HCT116 (cell line): ENCODE data around the gene LRIG1. TPM values are rescaled to one million over a fixed set of nuclear protein-coding genes. Genes with fewer than 3 reads are reported as not detected.

Experiments
- ATAC-seq: fragments of 200-7000 bp; cut with Tn5 transposase; 2 replicates; pipeline ENCODE4 v1.9.1; 2020; ENCODE audit warnings: mild to moderate bottlenecking, moderate library complexity
- BruUV-seq: library from RNA; stranded (reverse); fragments of 400-500 nt; replicated peaks from 2 replicates; lab custom pipeline; 2021; lab: Mats Ljungman, UMichigan
- CTCF ChIA-PET: fragments of 300-600 bp; sonication (Branson Sonifier 250); formaldehyde crosslinking; loops from one replicate; lab custom pipeline; 2021; ENCODE audit warnings: antibody characterized with exemption; lab: Charles Lee
- POLR2A ChIA-PET: fragments of 300-600, 350-600 bp; sonication (Branson Sonifier 250); formaldehyde crosslinking; loops from one replicate; lab custom pipeline; 2021; ENCODE audit warnings: antibody characterized with exemption; lab: Charles Lee
- RAD21 ChIA-PET, 2 experiments: fragments of 300-600 bp; sonication (Branson Sonifier 250); formaldehyde crosslinking; loops; one replicate each; lab custom pipeline; 2023; ENCODE audit warnings: low total read pairs in 2 of 2; ENCODE audit not compliant: uncharacterized antibody in 2 of 2, unreplicated experiment in 2 of 2, low non-redundant PET in 1 of 2; lab: Charles Lee
- DNase-seq: peaks from one replicate; pipeline ENCODE4 v3.0.0-alpha.2; 2010; ENCODE audit warnings: low read depth, low spot score
- H2AFZ ChIP-seq: fragments of 200-600 bp; shearing (Covaris generic), sonication (generic); 2 replicates; pipeline ENCODE4 v1.6.1; 2017; ENCODE audit warnings: low read depth, mixed run types, mixed read lengths, antibody characterized with exemption, low read length; ENCODE audit not compliant: poor library complexity, severe bottlenecking
- H3K27ac ChIP-seq: 2 replicates; pipeline ENCODE4 v1.5.1; 2012; ENCODE audit warnings: low read depth, low read length
- H3K27me3 ChIP-seq: fragments of 200-600 bp; sonication (generic); 2 replicates; pipeline ENCODE4 v1.6.1; 2016; ENCODE audit warnings: mixed run types, low read length, mixed read lengths; ENCODE audit not compliant: insufficient read depth
- H3K36me3 ChIP-seq, 2 experiments: fragments of 200-500 bp in 1 of 2; fragments of 200-600 bp in 1 of 2; sonication (Bioruptor generic) in 1 of 2; sonication (generic) in 1 of 2; 2 replicates each; pipeline versions ENCODE4 v1.5.1 to v1.6.1; 2014 to 2016; ENCODE audit warnings: low read length in 2 of 2, inconsistent platforms in 1 of 2, mixed read lengths in 1 of 2, mixed run types in 1 of 2; ENCODE audit not compliant: insufficient read depth in 2 of 2, control insufficient read depth in 1 of 2
- H3K4me1 ChIP-seq, 2 experiments: fragments of 200-600 bp in 1 of 2; sonication (generic) in 1 of 2; 2 replicates each; pipeline versions ENCODE4 v1.5.1 to v1.6.1; 2012 to 2017; ENCODE audit warnings: low read length in 2 of 2, inconsistent platforms in 1 of 2, mild to moderate bottlenecking in 1 of 2, mixed read lengths in 1 of 2, mixed run types in 1 of 2, moderate library complexity in 1 of 2; ENCODE audit not compliant: insufficient read depth in 2 of 2, control insufficient read depth in 1 of 2
- H3K4me2 ChIP-seq: fragments of 200-600 bp; sonication (generic); 2 replicates; pipeline ENCODE4 v1.6.1; 2017; ENCODE audit warnings: mixed run types, low read length, mixed read lengths
- H3K4me3 ChIP-seq, 2 experiments: fragments of 200-600 bp in 1 of 2; sonication (generic) in 1 of 2; replicated peaks in 1 of 2; 2 replicates each; pipeline ENCODE4 v1.5.1; 2011 to 2016; ENCODE audit warnings: low read length in 2 of 2, control low read depth in 1 of 2, low read depth in 1 of 2, mild to moderate bottlenecking in 1 of 2, mixed read lengths in 1 of 2, mixed run types in 1 of 2
- H3K79me2 ChIP-seq: fragments of 200-600 bp; sonication (generic); 2 replicates; pipeline ENCODE4 v1.6.1; 2017; ENCODE audit warnings: mild to moderate bottlenecking, mixed run types, low read length, moderate library complexity, mixed read lengths; ENCODE audit not compliant: insufficient read depth
- H3K9ac ChIP-seq: fragments of 200-600 bp; sonication (generic); 2 replicates; pipeline ENCODE4 v1.6.1; 2016; ENCODE audit warnings: low read length, mixed read lengths
- H3K9me2 ChIP-seq: fragments of 200-600 bp; sonication (generic), shearing (Covaris generic); 2 replicates; pipeline ENCODE4 v1.6.1; 2017; ENCODE audit warnings: mixed run types, mild to moderate bottlenecking, moderate library complexity; ENCODE audit not compliant: insufficient read depth
- H3K9me3 ChIP-seq, 2 experiments: fragments of 200-500 bp in 1 of 2; fragments of 200-600 bp in 1 of 2; sonication (Bioruptor generic) in 1 of 2; sonication (generic) in 1 of 2; 2 replicates each; pipeline ENCODE4 v1.6.1; 2014 to 2017; ENCODE audit warnings: low read length in 2 of 2, mixed read lengths in 2 of 2, inconsistent platforms in 1 of 2, low read depth in 1 of 2, mild to moderate bottlenecking in 1 of 2, mixed run types in 1 of 2, moderate library complexity in 1 of 2; ENCODE audit not compliant: control insufficient read depth in 1 of 2, insufficient read depth in 1 of 2
- H4K20me1 ChIP-seq: fragments of 200-600 bp; sonication (generic), shearing (Covaris generic); 2 replicates; pipeline ENCODE4 v1.6.1; 2017; ENCODE audit warnings: mixed run types, mild to moderate bottlenecking, moderate library complexity; ENCODE audit not compliant: insufficient read depth
- CBX3 ChIP-seq: IDR thresholded peaks from 2 replicates; pipeline ENCODE4 v1.6.1; 2012; ENCODE audit warnings: low read depth
- CEBPB ChIP-seq: IDR thresholded peaks from 2 replicates; pipeline ENCODE4 v1.6.1; 2012; ENCODE audit warnings: low read depth
- EGR1 ChIP-seq: IDR thresholded peaks from 2 replicates; pipeline ENCODE4 v1.6.1; 2012; ENCODE audit warnings: low read depth
- ELF1 ChIP-seq: IDR thresholded peaks from 2 replicates; pipeline ENCODE4 v1.6.1; 2012; ENCODE audit warnings: low read depth, borderline replicate concordance
- EZH2 ChIP-seq: fragments of 200-600 bp; sonication (generic); IDR thresholded peaks from 2 replicates; pipeline ENCODE4 v1.6.1; 2017; ENCODE audit warnings: antibody characterized with exemption, mixed run types
- EZH2phosphoT487 ChIP-seq: fragments of 200-600 bp; IDR thresholded peaks from 2 replicates; pipeline ENCODE4 v1.6.1; 2018; ENCODE audit warnings: antibody characterized with exemption, borderline replicate concordance
- FOSL1 ChIP-seq: IDR thresholded peaks from 2 replicates; pipeline ENCODE4 v1.6.1; 2012; ENCODE audit warnings: low read depth
- JUND ChIP-seq: IDR thresholded peaks from 2 replicates; pipeline ENCODE4 v1.6.1; 2012
- POLR2A ChIP-seq: IDR thresholded peaks from 2 replicates; pipeline ENCODE4 v1.7.0; 2011; ENCODE audit warnings: borderline replicate concordance; ENCODE audit not compliant: insufficient read depth, insufficient read length; ENCODE audit errors: extremely low read depth
- POLR2AphosphoS5 ChIP-seq: IDR thresholded peaks from 2 replicates; pipeline ENCODE4 v1.6.1; 2011; ENCODE audit warnings: mild to moderate bottlenecking, low read depth, low read length, moderate library complexity
- RAD21 ChIP-seq: IDR thresholded peaks from 2 replicates; pipeline ENCODE4 v1.6.1; 2012; ENCODE audit warnings: low read depth, mild to moderate bottlenecking
- REST ChIP-seq: IDR thresholded peaks from 2 replicates; pipeline ENCODE4 v1.6.1; 2012; ENCODE audit warnings: low read depth
- SIN3A ChIP-seq: IDR thresholded peaks from 2 replicates; pipeline ENCODE4 v1.6.1; 2012; ENCODE audit warnings: low read depth
- SRF ChIP-seq: IDR thresholded peaks from 2 replicates; pipeline ENCODE4 v1.6.1; 2012; ENCODE audit warnings: low read depth
- TCF7L2 ChIP-seq: IDR thresholded peaks from 2 replicates; pipeline ENCODE4 v1.7.0; 2011; ENCODE audit warnings: borderline replicate concordance, inconsistent platforms; ENCODE audit not compliant: insufficient read depth, insufficient read length; ENCODE audit errors: extremely low read depth
- YY1 ChIP-seq: IDR thresholded peaks from 2 replicates; pipeline ENCODE4 v1.6.1; 2011; ENCODE audit warnings: low read length, low read depth, moderate library complexity, mild to moderate bottlenecking; ENCODE audit not compliant: insufficient replicate concordance; ENCODE audit errors: extremely low read depth
- ZFX ChIP-seq: fragments of 450-650 bp; IDR thresholded peaks from 2 replicates; pipeline ENCODE4 v1.6.1; 2017
- ZNF274 ChIP-seq: fragments of 200-500 bp; sonication (Bioruptor generic); IDR thresholded peaks from 2 replicates; pipeline ENCODE4 v1.6.1; 2014; ENCODE audit warnings: mild to moderate bottlenecking, low read depth, low read length, inconsistent platforms
- intact Hi-C: fragments of 100-400 bp; cut with micrococcal nuclease; formaldehyde crosslinking; loops from 2 replicates; pipeline ENCODE4 v1.10.0; 2022
- total RNA-seq: library from RNA; stranded (reverse); gene quantifications from one replicate; pipeline ENCODE4 v1.2.1, GENCODE V29; 2021; ENCODE audit not compliant: unreplicated experiment
- TF ChIP-seq, protein P1 (sequence below): IDR thresholded peaks from 2 replicates; pipeline ENCODE4 v1.6.1; 2012
- TF ChIP-seq, protein P2 (sequence below), 3 experiments: fragments of 200-600 bp in 1 of 3; sonication (generic) in 1 of 3; IDR thresholded peaks in 2 of 3; conservative IDR thresholded peaks in 1 of 3; 2 replicates each; pipeline ENCODE4 v1.5.1; 2012 to 2017; ENCODE audit warnings: low read depth in 2 of 3, low read length in 2 of 3, antibody characterized with exemption in 1 of 3, borderline replicate concordance in 1 of 3, control low read depth in 1 of 3, mild to moderate bottlenecking in 1 of 3, mixed read lengths in 1 of 3, mixed run types in 1 of 3, moderate library complexity in 1 of 3; ENCODE audit not compliant: insufficient read depth in 1 of 3

The LRIG1 gene
- total RNA-seq, 1 experiment from 2014 or later: 3.1 TPM

- no peak for TF ChIP-seq ELF1
- TF ChIP-seq, protein P1, sequence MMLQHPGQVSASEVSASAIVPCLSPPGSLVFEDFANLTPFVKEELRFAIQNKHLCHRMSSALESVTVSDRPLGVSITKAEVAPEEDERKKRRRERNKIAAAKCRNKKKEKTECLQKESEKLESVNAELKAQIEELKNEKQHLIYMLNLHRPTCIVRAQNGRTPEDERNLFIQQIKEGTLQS: no peak
- TF ChIP-seq EGR1: no peak
- TF ChIP-seq, all 23 proteins: peak for 0
Observed at GRCh38 chr3:66486646-66487045, 14.2 kb downstream of the LRIG1 start (continued).

DNA sequence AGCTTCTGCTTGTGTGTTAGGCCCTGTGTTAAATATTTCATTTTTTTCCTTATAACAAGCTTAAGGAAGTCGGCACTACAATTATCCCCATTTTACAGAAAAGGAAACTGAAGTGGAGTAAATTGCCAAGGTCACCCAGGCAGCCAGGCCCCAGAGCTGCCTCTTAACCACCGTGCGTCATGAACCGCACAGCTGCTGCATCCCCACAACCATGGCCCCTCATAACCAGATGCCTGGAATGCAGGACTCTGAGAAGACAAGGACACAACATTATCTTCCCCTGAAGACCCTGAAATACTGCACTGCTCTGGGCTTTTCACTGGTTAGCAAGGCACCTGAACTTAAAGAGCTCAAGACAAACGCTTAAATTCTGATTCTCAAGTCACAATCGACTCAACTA lies 14.6 kb downstream of the LRIG1 start:
- no TSS peak for BruUV-seq
- DNase-seq (no peak), ATAC-seq (no peak)
- Histone ChIP-seq H3K9ac (no peak overlapping the region), H3K27me3 (peaks cover 7% of the 10 kb centered on the region), H3K9me3 (no peaks in the 10 kb centered on the region), H3K79me2 (no peaks in the 10 kb centered on the region), H3K36me3 (no peaks in the 10 kb centered on the region), H4K20me1 (no peaks in the 10 kb centered on the region), H3K9me2 (no peaks in the 10 kb centered on the region), H3K4me1 (no peaks in the 10 kb centered on the region), H3K4me2 (no peak overlapping the region), H3K27ac (no peak overlapping the region), H2AFZ (no peak overlapping the region), H3K4me3 (no peak overlapping the region)
- CTCF ChIA-PET: no interaction called here
- POLR2A ChIA-PET: no interaction called here
- intact Hi-C loops: no loop called here
- TF ChIP-seq EZH2phosphoT487: no peak
- TF ChIP-seq FOSL1: no peak
- TF ChIP-seq JUND: no peak
- TF ChIP-seq, protein P2, sequence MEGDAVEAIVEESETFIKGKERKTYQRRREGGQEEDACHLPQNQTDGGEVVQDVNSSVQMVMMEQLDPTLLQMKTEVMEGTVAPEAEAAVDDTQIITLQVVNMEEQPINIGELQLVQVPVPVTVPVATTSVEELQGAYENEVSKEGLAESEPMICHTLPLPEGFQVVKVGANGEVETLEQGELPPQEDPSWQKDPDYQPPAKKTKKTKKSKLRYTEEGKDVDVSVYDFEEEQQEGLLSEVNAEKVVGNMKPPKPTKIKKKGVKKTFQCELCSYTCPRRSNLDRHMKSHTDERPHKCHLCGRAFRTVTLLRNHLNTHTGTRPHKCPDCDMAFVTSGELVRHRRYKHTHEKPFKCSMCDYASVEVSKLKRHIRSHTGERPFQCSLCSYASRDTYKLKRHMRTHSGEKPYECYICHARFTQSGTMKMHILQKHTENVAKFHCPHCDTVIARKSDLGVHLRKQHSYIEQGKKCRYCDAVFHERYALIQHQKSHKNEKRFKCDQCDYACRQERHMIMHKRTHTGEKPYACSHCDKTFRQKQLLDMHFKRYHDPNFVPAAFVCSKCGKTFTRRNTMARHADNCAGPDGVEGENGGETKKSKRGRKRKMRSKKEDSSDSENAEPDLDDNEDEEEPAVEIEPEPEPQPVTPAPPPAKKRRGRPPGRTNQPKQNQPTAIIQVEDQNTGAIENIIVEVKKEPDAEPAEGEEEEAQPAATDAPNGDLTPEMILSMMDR (IDR thresholded peaks at IDR 0.05 in 2 of 3, conservative IDR thresholded peaks at IDR 0.05 in 1 of 3; ENCODE audit: borderline replicate concordance in 1 of 3, insufficient read depth in 1 of 3, low read depth in 2 of 3, low read length in 2 of 3): no peak
- no peak for TF ChIP-seq CBX3
- TF ChIP-seq YY1: no peak
- TF ChIP-seq POLR2A: no peak
- TF ChIP-seq ZNF274: no peak
- TF ChIP-seq POLR2AphosphoS5: no peak
- no peak for TF ChIP-seq REST
- TF ChIP-seq EGR1: no peak
- TF ChIP-seq ZFX: no peak
- no peak for TF ChIP-seq RAD21
- TF ChIP-seq, protein P1: no peak
- no peak for TF ChIP-seq CEBPB
- no peak for TF ChIP-seq TCF7L2
- no peak for TF ChIP-seq ELF1
- TF ChIP-seq SRF: no peak
- no peak for TF ChIP-seq EZH2
- no peak for TF ChIP-seq SIN3A
- RAD21 ChIA-PET: no interaction called here
